Karpas-422 (cell line): Measurements from ENCODE around the gene SLC9C1. TPM values are rescaled to one million over a fixed set of nuclear protein-coding genes. Genes with fewer than 3 reads are reported as not detected.
"Not testable (repeated sequence)": the region's sequence is repeated elsewhere in the genome, so short reads cannot be mapped to it uniquely, and the experiment has no call there.

ENCODE experiments used
- DNase-seq: peaks from one replicate; pipeline ENCODE4 v3.0.0-alpha.2; 2015
- H2AFZ ChIP-seq: fragments of 200-600 bp; sonication (generic); 2 replicates; pipeline ENCODE4 v1.6.1; 2014; ENCODE audit warnings: antibody characterized with exemption, low read length, mixed read lengths
- H3K27ac ChIP-seq: fragments of 200-600 bp; sonication (generic); 2 replicates; pipeline ENCODE4 v1.5.1; 2014; ENCODE audit warnings: mild to moderate bottlenecking, low read length, moderate library complexity
- H3K27me3 ChIP-seq: fragments of 200-600 bp; sonication (generic); 2 replicates; pipeline ENCODE4 v1.6.1; 2014; ENCODE audit warnings: low read length, mixed read lengths
- H3K36me3 ChIP-seq: fragments of 200-600 bp; sonication (generic); 2 replicates; pipeline ENCODE4 v1.6.1; 2014; ENCODE audit warnings: low read length, mixed read lengths; ENCODE audit not compliant: insufficient read depth
- H3K4me1 ChIP-seq: fragments of 200-600 bp; sonication (generic); 2 replicates; pipeline ENCODE4 v1.6.1; 2014; ENCODE audit warnings: mild to moderate bottlenecking, low read length, mixed read lengths
- H3K4me2 ChIP-seq: fragments of 200-600 bp; sonication (generic); 2 replicates; pipeline ENCODE4 v1.6.1; 2014; ENCODE audit warnings: low read length, low read depth, mild to moderate bottlenecking; ENCODE audit not compliant: poor library complexity, severe bottlenecking
- H3K4me3 ChIP-seq: fragments of 200-600 bp; sonication (generic); 2 replicates; pipeline ENCODE4 v1.5.1; 2014; ENCODE audit warnings: mild to moderate bottlenecking, antibody characterized with exemption, low read length, mixed read lengths
- H3K79me2 ChIP-seq: fragments of 200-600 bp; sonication (generic); 2 replicates; pipeline ENCODE4 v1.6.1; 2014; ENCODE audit warnings: mild to moderate bottlenecking, low read length, mixed read lengths
- H3K9ac ChIP-seq: fragments of 200-600 bp; sonication (generic); 2 replicates; pipeline ENCODE4 v1.6.0; 2014; ENCODE audit warnings: low read length
- H3K9me2 ChIP-seq: fragments of 200-600 bp; sonication (generic), shearing (Covaris generic); replicated peaks from 2 replicates; pipeline ENCODE4 v1.6.0; 2014; ENCODE audit warnings: mild to moderate bottlenecking, low read length, moderate library complexity; ENCODE audit not compliant: insufficient read depth
- H3K9me3 ChIP-seq: fragments of 300-700, 200-600 bp; sonication (generic); 2 replicates; pipeline ENCODE4 v1.6.1; 2014; ENCODE audit warnings: low read length, mixed read lengths
- H4K20me1 ChIP-seq: fragments of 200-600 bp; sonication (generic); 2 replicates; pipeline ENCODE4 v1.6.1; 2014; ENCODE audit warnings: mild to moderate bottlenecking, antibody characterized with exemption, low read length, low read depth; ENCODE audit not compliant: insufficient read depth
- total RNA-seq: library from RNA; depleted of rRNA; stranded (reverse); fragments of >200 nt; shearing (Covaris generic); gene quantifications from 2 replicates; pipeline ENCODE4 v1.2.3, GENCODE V29; 2014; ENCODE audit warnings: low replicate concordance

SLC9C1 gene
- total RNA-seq, 1 experiment from 2014 or later: 1.1 TPM

DNA sequence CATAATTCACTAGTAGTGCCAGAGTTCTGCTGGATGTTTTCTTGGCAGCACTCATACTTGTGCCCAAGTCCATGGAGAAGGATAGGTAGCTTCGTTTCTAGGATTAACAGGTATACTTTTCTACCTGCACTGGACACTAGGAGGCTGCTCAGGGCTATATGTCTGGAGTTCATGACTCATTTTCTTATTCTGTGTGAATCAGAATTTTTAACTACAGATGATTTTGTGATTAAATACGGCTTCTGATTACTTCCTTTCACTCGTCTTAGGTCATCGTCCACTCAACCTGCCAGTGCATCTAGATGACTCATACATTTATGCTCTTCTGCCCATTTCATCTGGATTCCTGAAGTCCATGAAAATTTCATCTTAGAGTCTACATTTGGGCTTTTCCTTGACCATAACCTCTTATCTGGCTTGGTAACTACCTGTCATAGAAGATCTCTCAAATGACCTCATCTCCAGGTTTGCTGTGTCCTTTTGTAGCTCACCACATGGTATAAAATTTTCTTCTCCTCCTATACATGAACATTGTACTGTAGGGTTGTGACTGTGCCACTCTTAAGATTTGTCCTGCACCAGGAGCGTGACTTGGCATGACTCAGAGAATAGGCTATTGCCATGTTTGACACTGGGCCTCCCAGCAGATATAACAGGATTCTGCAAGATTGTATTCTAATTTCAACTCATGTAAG lies 94.2 kb downstream of the SLC9C1 start:
- Histone ChIP-seq H3K79me2 (no peaks in the 10 kb centered on the region), H3K4me3 (no peak overlapping the region), H4K20me1 (no peaks in the 10 kb centered on the region), H3K27ac (no peak overlapping the region), H3K4me1 (no peaks in the 10 kb centered on the region), H3K4me2 (no peak overlapping the region), H3K36me3 (no peaks in the 10 kb centered on the region), H3K9ac (no peak overlapping the region), H3K9me2 (no peaks in the 10 kb centered on the region), H3K27me3 (no peaks in the 10 kb centered on the region), H2AFZ (no peak overlapping the region), H3K9me3 (peaks cover 5% of the 10 kb centered on the region; the same call in 1 of the 2 replicates)
- no peak for DNase-seq

DNA sequence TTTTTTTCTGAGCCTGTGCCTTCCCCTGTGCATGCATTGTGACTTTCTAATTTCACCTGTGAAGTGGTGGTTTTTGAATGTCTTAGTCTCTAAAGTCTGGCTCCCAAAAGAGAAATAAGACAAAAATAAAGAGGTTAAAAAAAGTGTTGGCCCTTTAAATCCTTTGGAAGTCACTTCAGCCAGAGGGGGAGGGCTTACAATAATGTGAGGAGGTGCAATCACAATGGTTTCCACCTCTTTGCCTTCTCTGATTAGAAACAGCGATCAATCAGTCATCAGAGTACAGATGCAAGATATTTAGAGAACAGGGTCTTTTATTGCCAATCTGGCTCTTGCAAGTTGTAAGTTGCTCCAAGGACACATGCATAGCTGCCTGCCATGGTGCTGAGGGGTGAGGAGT lies 96.9 kb downstream of the SLC9C1 start:
- Histone ChIP-seq H3K27ac (no peak overlapping the region), H2AFZ (no peak overlapping the region), H3K9me2 (no peaks in the 10 kb centered on the region), H4K20me1 (no peaks in the 10 kb centered on the region), H3K4me1 (no peaks in the 10 kb centered on the region), H3K4me3 (no peak overlapping the region), H3K79me2 (no peaks in the 10 kb centered on the region), H3K4me2 (no peak overlapping the region), H3K9me3 (peaks cover 12% of the 10 kb centered on the region), H3K36me3 (no peaks in the 10 kb centered on the region), H3K9ac (no peak overlapping the region), H3K27me3 (no peaks in the 10 kb centered on the region)
- DNase-seq: no peak

DNA sequence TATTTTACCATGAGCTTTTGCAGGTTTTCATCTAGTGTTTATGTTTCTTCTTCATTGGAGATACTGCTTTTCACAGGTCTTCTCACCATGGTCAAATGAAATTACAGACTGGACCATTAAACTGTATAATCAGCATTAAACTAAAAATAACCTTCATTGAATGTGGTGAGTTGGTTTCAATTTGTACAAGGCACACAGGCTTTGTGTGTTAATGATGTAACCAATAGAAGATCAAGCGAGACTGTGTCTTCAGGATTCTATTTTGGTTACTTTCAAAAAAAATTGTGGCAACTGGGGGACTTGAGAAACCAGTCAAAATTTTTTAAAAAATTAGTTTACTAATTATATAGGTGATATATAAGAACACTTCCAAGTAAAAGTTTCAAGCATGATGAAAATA lies 106.7 kb downstream of the SLC9C1 start:
- no peak overlapping the region for H2AFZ ChIP-seq
- no peak overlapping the region for H3K9ac ChIP-seq
- H3K36me3 ChIP-seq: no peaks in the 10 kb centered on the region
- H4K20me1 ChIP-seq: no peaks in the 10 kb centered on the region
- no peak for DNase-seq
- H3K27ac ChIP-seq: no peak overlapping the region
- no peaks in the 10 kb centered on the region for H3K4me1 ChIP-seq
- H3K9me3 ChIP-seq: no peaks in the 10 kb centered on the region
- H3K9me2 ChIP-seq: no peaks in the 10 kb centered on the region
- no peaks in the 10 kb centered on the region for H3K79me2 ChIP-seq
- H3K4me2 ChIP-seq: no peak overlapping the region
- no peaks in the 10 kb centered on the region for H3K27me3 ChIP-seq
- H3K4me3 ChIP-seq: no peak overlapping the region

- H3K36me3 ChIP-seq, H3K27ac ChIP-seq, H3K9me3 ChIP-seq, H3K27me3 ChIP-seq, H3K4me1 ChIP-seq, H3K9me2 ChIP-seq, H3K79me2 ChIP-seq, H3K4me3 ChIP-seq, H3K4me2 ChIP-seq, H3K9ac ChIP-seq, H4K20me1 ChIP-seq, DNase-seq, H2AFZ ChIP-seq: not testable (repeated sequence)
Measured at GRCh38 chr3:112185423-112186035, 108.5 kb downstream of the SLC9C1 start.

- H3K9me2 ChIP-seq: no peaks in the 10 kb centered on the region
Measured at GRCh38 chr3:112175646-112176045, 118.4 kb downstream of the SLC9C1 start.

DNA sequence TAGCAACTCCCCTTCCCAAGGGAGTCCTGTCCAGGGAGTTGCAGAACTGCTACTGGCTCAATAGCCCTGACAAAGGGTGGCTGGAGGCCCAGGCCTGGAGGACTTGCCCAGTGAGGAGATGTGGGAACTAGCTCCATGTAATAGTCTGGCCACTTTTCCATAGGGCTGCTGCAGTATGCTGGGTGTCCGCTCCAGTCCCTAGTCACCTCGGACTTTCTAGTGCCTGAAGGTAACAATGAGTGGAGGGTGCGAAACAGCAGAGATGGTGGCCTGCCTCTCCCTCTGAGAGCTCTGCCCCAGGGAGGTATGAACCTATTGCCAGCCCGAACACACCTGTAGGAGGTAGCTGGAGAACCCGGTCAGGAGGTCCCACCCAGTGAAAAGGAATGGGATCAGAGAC lies 119.0 kb downstream of the SLC9C1 start:
- Histone ChIP-seq H3K4me2 (no peak overlapping the region), H3K27me3 (no peaks in the 10 kb centered on the region), H4K20me1 (no peaks in the 10 kb centered on the region)

More at GRCh38 chr3:112175646-112176045, 118.4 kb downstream of the SLC9C1 start:
- Histone ChIP-seq H3K9ac (no peak overlapping the region), H3K79me2 (no peaks in the 10 kb centered on the region), H4K20me1 (no peaks in the 10 kb centered on the region), H3K27ac (no peak overlapping the region), H3K4me3 (no peak overlapping the region), H2AFZ (no peak overlapping the region), H3K4me1 (no peaks in the 10 kb centered on the region), H3K36me3 (no peaks in the 10 kb centered on the region), H3K4me2 (no peak overlapping the region), H3K27me3 (no peaks in the 10 kb centered on the region), H3K9me3 (no peaks in the 10 kb centered on the region)
- no peak for DNase-seq

DNA sequence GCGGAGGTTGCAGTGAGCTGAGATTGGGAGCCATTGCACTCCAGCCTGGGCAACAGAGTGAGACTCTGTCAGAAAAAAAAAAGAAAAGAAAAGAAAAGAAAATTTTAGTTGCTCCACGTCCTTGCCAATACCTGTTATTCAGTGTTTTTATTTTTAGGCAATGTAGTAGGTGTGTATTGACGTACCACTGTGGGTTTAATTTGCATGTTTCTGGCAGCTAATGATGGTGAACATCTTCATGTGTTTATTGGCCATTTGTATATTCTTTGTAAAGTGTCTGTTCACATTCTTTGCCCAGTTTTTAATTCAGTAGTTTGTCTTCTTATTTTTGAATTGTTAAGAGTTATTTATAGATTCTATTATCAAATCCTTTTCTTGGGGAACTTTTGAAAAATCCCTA lies 122.9 kb downstream of the SLC9C1 start:
- Histone ChIP-seq H3K4me2 (no peak overlapping the region), H3K27ac (no peak overlapping the region), H3K36me3 (no peaks in the 10 kb centered on the region), H2AFZ (no peak overlapping the region), H3K9me3 (no peaks in the 10 kb centered on the region), H3K4me1 (peaks cover 16% of the 10 kb centered on the region), H3K9me2 (no peaks in the 10 kb centered on the region), H3K9ac (no peak overlapping the region), H3K4me3 (no peak overlapping the region), H4K20me1 (no peaks in the 10 kb centered on the region), H3K27me3 (no peaks in the 10 kb centered on the region), H3K79me2 (no peaks in the 10 kb centered on the region)
- no peak for DNase-seq

More for the DNA sequence above, 119.0 kb downstream of the SLC9C1 start:
- Histone ChIP-seq H3K36me3 (no peaks in the 10 kb centered on the region), H2AFZ (no peak overlapping the region), H3K4me1 (no peaks in the 10 kb centered on the region), H3K9me2 (no peaks in the 10 kb centered on the region), H3K27ac (no peak overlapping the region), H3K79me2 (no peaks in the 10 kb centered on the region), H3K9ac (no peak overlapping the region), H3K4me3 (no peak overlapping the region), H3K9me3 (no peaks in the 10 kb centered on the region)
- no peak for DNase-seq

DNA sequence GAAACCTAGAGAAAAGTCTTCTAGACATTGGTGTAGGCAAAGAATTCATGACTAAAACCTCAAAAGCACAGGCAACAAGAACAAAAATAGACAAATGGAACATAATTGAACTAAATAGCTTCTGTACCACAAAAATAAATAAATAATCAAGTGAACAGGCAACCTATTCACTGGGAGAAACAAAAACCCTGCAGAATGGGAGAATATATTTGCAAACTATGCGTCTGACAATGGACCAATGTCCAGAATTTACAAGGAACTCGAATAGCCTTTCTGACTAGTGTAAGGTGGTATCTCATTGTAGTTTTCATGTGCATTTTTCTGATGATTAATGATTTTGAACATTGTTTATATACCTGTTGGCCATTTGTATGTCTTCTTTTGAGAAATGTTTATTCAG lies 124.0 kb downstream of the SLC9C1 start:
- no peaks in the 10 kb centered on the region for H3K27me3 ChIP-seq
- H3K9ac ChIP-seq: no peak overlapping the region
- H3K4me3 ChIP-seq: no peak overlapping the region
- H3K9me3 ChIP-seq: no peaks in the 10 kb centered on the region
- H3K36me3 ChIP-seq: no peaks in the 10 kb centered on the region
- no peak overlapping the region for H3K27ac ChIP-seq
- H3K79me2 ChIP-seq: no peaks in the 10 kb centered on the region
- H3K4me2 ChIP-seq: no peak overlapping the region
- no peaks in the 10 kb centered on the region for H3K9me2 ChIP-seq
- no peaks in the 10 kb centered on the region for H4K20me1 ChIP-seq
- no peak overlapping the region for H2AFZ ChIP-seq
- DNase-seq: no peak
- peaks cover 16% of the 10 kb centered on the region for H3K4me1 ChIP-seq
